H1 (cell line): ENCODE results near the gene UGT3A1. TPM values are rescaled to one million over a fixed set of nuclear protein-coding genes. Genes with fewer than 3 reads are reported as not detected.
"Not testable (repeated sequence)": the region's sequence is repeated elsewhere in the genome, so short reads cannot be mapped to it uniquely, and the experiment has no call there.

Source experiments
- CTCF ChIA-PET: fragments of 300-600 bp; sonication (Branson Sonifier 250); formaldehyde crosslinking; loops from one replicate; lab custom pipeline; 2021; ENCODE audit not compliant: partially characterized antibody; lab: Charles Lee
- POLR2A ChIA-PET: fragments of 300-600 bp; sonication (Branson Sonifier 250); formaldehyde crosslinking; loops from one replicate; lab custom pipeline; 2021; ENCODE audit warnings: inconsistent platforms; ENCODE audit not compliant: partially characterized antibody; lab: Charles Lee
- DNase-seq, 2 experiments: peaks; one replicate each; pipeline versions ENCODE4 v3.0.0 to v3.0.0-alpha.2; 2010 to 2022; ENCODE audit warnings: low spot score in 2 of 2, low read depth in 1 of 2, mixed read lengths in 1 of 2
- FAIRE-seq: peaks from 2 replicates; lab custom pipeline; 2011; peaks lifted over from hg19 to GRCh38; lab: Jason Lieb, UNC
- H2AFZ ChIP-seq: 2 replicates; pipeline ENCODE4 v1.8.1; 2012; ENCODE audit warnings: low read length, inconsistent platforms
- H2AK5ac ChIP-seq: 2 replicates; pipeline ENCODE4 v1.6.1; 2013; ENCODE audit warnings: low read depth, low read length
- H2BK120ac ChIP-seq: replicated peaks from 2 replicates; pipeline ENCODE3; 2013; ENCODE audit warnings: low read depth, low read length, inconsistent platforms
- H2BK12ac ChIP-seq: 2 replicates; pipeline ENCODE4 v1.6.1; 2013; ENCODE audit warnings: low read depth, low read length
- H2BK15ac ChIP-seq: 2 replicates; pipeline ENCODE4 v1.6.1; 2013; ENCODE audit warnings: low read length
- H2BK20ac ChIP-seq: 2 replicates; pipeline ENCODE4 v1.6.1; 2013; ENCODE audit warnings: low read length
- H2BK5ac ChIP-seq: 2 replicates; pipeline ENCODE4 v1.6.1; 2013; ENCODE audit warnings: low read depth, low read length
- H3K14ac ChIP-seq: 2 replicates; pipeline ENCODE4 v1.6.1; 2013; ENCODE audit warnings: inconsistent platforms; ENCODE audit not compliant: insufficient read length
- H3K18ac ChIP-seq: 2 replicates; pipeline ENCODE4 v1.6.1; 2013; ENCODE audit warnings: low read length; ENCODE audit errors: extremely low read depth
- H3K23ac ChIP-seq: 2 replicates; pipeline ENCODE4 v1.6.1; 2013; ENCODE audit warnings: inconsistent platforms; ENCODE audit not compliant: insufficient read length
- H3K23me2 ChIP-seq: 2 replicates; pipeline ENCODE4 v1.6.1; 2013; ENCODE audit warnings: low read depth, low read length
- H3K27ac ChIP-seq: 2 replicates; pipeline ENCODE4 v1.6.1; 2011; ENCODE audit warnings: low read depth, low read length, inconsistent platforms
- H3K27me3 ChIP-seq, 4 experiments: replicated peaks in 1 of 4; 1 replicate in 1 of 4; 2 replicates in 3 of 4; pipeline versions ENCODE4 v1.6.1 to v1.8.1; 2011 to 2013; ENCODE audit warnings: low read length in 3 of 4, mild to moderate bottlenecking in 3 of 4, inconsistent platforms in 2 of 4, mixed read lengths in 2 of 4, moderate library complexity in 1 of 4; ENCODE audit not compliant: control insufficient read depth in 3 of 4, insufficient read depth in 3 of 4; ENCODE audit errors: extremely low read depth in 1 of 4
- H3K36me3 ChIP-seq, 4 experiments: 2 replicates each; pipeline versions ENCODE4 v1.6.1 to v1.8.1; 2011 to 2013; ENCODE audit warnings: mild to moderate bottlenecking in 4 of 4, low read length in 3 of 4, moderate library complexity in 2 of 4, control low read depth in 1 of 4, inconsistent platforms in 1 of 4; ENCODE audit not compliant: insufficient read depth in 4 of 4, control insufficient read depth in 2 of 4
- H3K4ac ChIP-seq: replicated peaks from 2 replicates; pipeline ENCODE3; 2013; ENCODE audit warnings: low read length, low read depth, mixed read lengths, inconsistent platforms; ENCODE audit not compliant: insufficient read length
- H3K4me1 ChIP-seq, 4 experiments: replicated peaks in 1 of 4; 1 replicate in 1 of 4; 2 replicates in 3 of 4; pipeline versions ENCODE4 v1.6.1 to v1.8.1; 2011 to 2013; ENCODE audit warnings: low read length in 3 of 4, inconsistent platforms in 2 of 4, mixed read lengths in 1 of 4; ENCODE audit not compliant: insufficient read depth in 4 of 4, control insufficient read depth in 3 of 4
- H3K4me2 ChIP-seq, 2 experiments: 2 replicates each; pipeline versions ENCODE4 v1.6.1 to v1.8.1; 2011 to 2013; ENCODE audit warnings: low read depth in 2 of 2, low read length in 2 of 2, control low read depth in 1 of 2, inconsistent platforms in 1 of 2, mild to moderate bottlenecking in 1 of 2; ENCODE audit not compliant: insufficient read depth in 1 of 2
- H3K4me3 ChIP-seq, 4 experiments: fragments of 200-600, 300-600 bp in 1 of 4; sonication (generic), shearing (Covaris generic), sonication (Bioruptor Twin) in 1 of 4; 2 replicates each; pipeline versions ENCODE4 v1.5.1 to v1.8.1; 2011 to 2016; ENCODE audit warnings: low read length in 4 of 4, low read depth in 3 of 4, control low read depth in 2 of 4, inconsistent platforms in 2 of 4, mild to moderate bottlenecking in 2 of 4, mixed read lengths in 1 of 4, moderate library complexity in 1 of 4; ENCODE audit not compliant: insufficient read depth in 2 of 4; ENCODE audit errors: extremely low read depth in 1 of 4
- H3K56ac ChIP-seq: replicated peaks from 2 replicates; pipeline ENCODE3; 2013; ENCODE audit warnings: low read depth, mild to moderate bottlenecking, mixed read lengths, low read length, inconsistent platforms; ENCODE audit not compliant: insufficient read length
- H3K79me1 ChIP-seq: 2 replicates; pipeline ENCODE4 v1.6.1; 2013; ENCODE audit warnings: low read depth, low read length, control low read depth
- H3K79me2 ChIP-seq, 2 experiments: 2 replicates each; pipeline versions ENCODE4 v1.6.1 to v1.8.1; 2012 to 2013; ENCODE audit warnings: low read length in 2 of 2, mild to moderate bottlenecking in 2 of 2, inconsistent platforms in 1 of 2; ENCODE audit not compliant: insufficient read depth in 2 of 2, control insufficient read depth in 1 of 2
- H3K9ac ChIP-seq, 4 experiments: replicated peaks in 1 of 4; 1 replicate in 1 of 4; 2 replicates in 3 of 4; pipeline versions ENCODE4 v1.6.1 to v1.8.1; 2011 to 2013; ENCODE audit warnings: low read depth in 3 of 4, low read length in 3 of 4, control low read depth in 2 of 4, mild to moderate bottlenecking in 2 of 4, moderate library complexity in 2 of 4, inconsistent platforms in 1 of 4; ENCODE audit errors: extremely low read depth in 1 of 4
- H3K9me3 ChIP-seq, 2 experiments: 2 replicates each; pipeline versions ENCODE4 v1.6.1 to v1.8.1; 2012 to 2013; ENCODE audit warnings: mild to moderate bottlenecking in 2 of 2, moderate library complexity in 2 of 2, control low read depth in 1 of 2, inconsistent platforms in 1 of 2, low read depth in 1 of 2, low read length in 1 of 2, mixed read lengths in 1 of 2; ENCODE audit not compliant: insufficient read depth in 2 of 2
- H4K20me1 ChIP-seq, 2 experiments: replicated peaks in 1 of 2; 2 replicates each; pipeline versions ENCODE3 to v1.8.1; 2011 to 2013; ENCODE audit warnings: inconsistent platforms in 2 of 2, low read length in 2 of 2, mild to moderate bottlenecking in 1 of 2; ENCODE audit not compliant: insufficient read depth in 2 of 2, control insufficient read depth in 1 of 2
- H4K5ac ChIP-seq: 2 replicates; pipeline ENCODE4 v1.6.1; 2013; ENCODE audit warnings: low read length, low read depth, mixed read lengths, inconsistent platforms; ENCODE audit not compliant: insufficient read length
- H4K8ac ChIP-seq: 2 replicates; pipeline ENCODE4 v1.8.0; 2013; ENCODE audit warnings: mild to moderate bottlenecking, moderate library complexity, low read length, inconsistent platforms; ENCODE audit not compliant: insufficient read depth; ENCODE audit errors: extremely low read depth
- H4K91ac ChIP-seq: replicated peaks from 2 replicates; pipeline ENCODE3; 2013; ENCODE audit warnings: low read length, mixed read lengths, inconsistent platforms; ENCODE audit not compliant: insufficient read length
- WGBS, 2 experiments: shearing (Covaris generic) in 1 of 2; methylation state at CpG; one replicate each; pipeline versions ENCODE4 v1.1.6 to v1.1.7; 2013 to 2015; ENCODE audit warnings: low lambda C conversion rate in 2 of 2, mixed read lengths in 2 of 2, inconsistent platforms in 1 of 2, low coverage in 1 of 2, missing lambda C conversion rate in 1 of 2; ENCODE audit not compliant: insufficient replicate concordance in 2 of 2, insufficient coverage in 1 of 2, insufficient read length in 1 of 2; ENCODE audit errors: extremely low coverage in 1 of 2, missing lambda C conversion rate in 1 of 2; 5-methylcytosine and 5-hydroxymethylcytosine counted together
- polyA plus RNA-seq, 7 experiments: library from polyadenylated mRNA; depleted of rRNA in 3 of 7; stranded (reverse) in 5 of 7; unstranded in 2 of 7; fragments of >200 nt in 5 of 7; fragments of 200-250 nt in 2 of 7; gene quantifications; 1 replicate in 5 of 7; 2 replicates in 1 of 7; 4 replicates in 1 of 7; pipeline versions ENCODE4 v1.2.1 to v1.2.3, GENCODE V29; 2011 to 2013; ENCODE audit warnings: missing spikeins in 2 of 7, mixed read lengths in 2 of 7
- total RNA-seq: library from RNA; stranded (reverse); fragmentation: NEBNext Ultra II Directional; extraction: Animal tissue kit (Norgen Biotek cat#: 25700); gene quantifications from 2 replicates; pipeline ENCODE4 v1.2.1, GENCODE V29; 2021

The UGT3A1 gene
- total and polyA plus RNA-seq, 2 of the 8 experiments (the other 6 are each of a cell fraction or from before 2014, with no cell fraction given): 2.4 to 3.4 TPM

- H3K14ac ChIP-seq, H2AFZ ChIP-seq, H3K23me2 ChIP-seq, H2BK20ac ChIP-seq, H3K4ac ChIP-seq, H3K4me2 ChIP-seq, H3K36me3 ChIP-seq, H3K23ac ChIP-seq, H2BK120ac ChIP-seq, H4K5ac ChIP-seq, H2BK5ac ChIP-seq, H3K79me1 ChIP-seq, H3K27ac ChIP-seq, H4K20me1 ChIP-seq, DNase-seq, H3K18ac ChIP-seq, H3K9me3 ChIP-seq, H3K4me1 ChIP-seq, H3K27me3 ChIP-seq, FAIRE-seq, H3K9ac ChIP-seq, H2BK12ac ChIP-seq, H3K79me2 ChIP-seq, H4K8ac ChIP-seq, H2BK15ac ChIP-seq, H4K91ac ChIP-seq, H3K56ac ChIP-seq, H2AK5ac ChIP-seq, H3K4me3 ChIP-seq: not testable (repeated sequence)
- ChIA-PET POLR2A (interaction anchor here (0.8 kb wide), 1 partner anchor 18 kb away, joined by 3 read pairs; no protein-coding TSS in a partner anchor), CTCF (interaction anchor here (0.6 to 1.6 kb wide), 3 partner anchors 33 to 413 kb away, joined by 3 to 5 read pairs (median 3); no protein-coding TSS in a partner anchor)
- 100% methylated on average over 3 of the region's 3 CpGs; no CpG with 5 or more reads in 1 of the 2 experiments for WGBS, 2 experiments
Measured at GRCh38 chr5:36034536-36035134, 43.4 kb upstream of the UGT3A1 start.
